PFSK-1 (cell line): ENCODE data around the gene MARF1.

Experiments
- FOXP2 ChIP-seq: optimal IDR thresholded peaks from 2 replicates; pipeline ENCODE3; 2011; ENCODE audit warnings: borderline replicate concordance, control low read depth, inconsistent platforms; ENCODE audit not compliant: insufficient read depth; ENCODE audit errors: extremely low read length, extremely low read depth
- POLR2AphosphoS5 ChIP-seq: IDR thresholded peaks from 2 replicates; pipeline ENCODE4 v1.6.1; 2012; ENCODE audit warnings: low read depth, mild to moderate bottlenecking, control low read depth, low read length, moderate library complexity
- REST ChIP-seq, 2 experiments: IDR thresholded peaks; 2 replicates each; pipeline versions ENCODE4 v1.6.1 to v1.8.0; 2011 to 2012; ENCODE audit warnings: low read depth in 2 of 2, low read length in 2 of 2, control low read depth in 1 of 2, inconsistent platforms in 1 of 2, mild to moderate bottlenecking in 1 of 2, moderate library complexity in 1 of 2; ENCODE audit not compliant: insufficient read depth in 1 of 2
- SIN3A ChIP-seq: IDR thresholded peaks from 2 replicates; pipeline ENCODE4 v1.6.1; 2012; ENCODE audit warnings: mild to moderate bottlenecking, low read length, moderate library complexity, borderline replicate concordance; ENCODE audit not compliant: insufficient read depth
- TAF1 ChIP-seq: IDR thresholded peaks from 2 replicates; pipeline ENCODE4 v1.6.1; 2012; ENCODE audit warnings: low read length, control low read depth, borderline replicate concordance; ENCODE audit not compliant: insufficient read depth

MARF1 gene

GRCh38 chr16:15598648-15599190 lies 44.2 kb downstream of the MARF1 start:
- TF ChIP-seq REST (IDR thresholded peaks at IDR 0.05; ENCODE audit: insufficient read depth in 1 of 2, low read depth in 2 of 2, low read length in 2 of 2): no peak
- no peak for TF ChIP-seq FOXP2
- TF ChIP-seq TAF1: no peak
- TF ChIP-seq SIN3A: no peak
- no peak for TF ChIP-seq POLR2AphosphoS5

GRCh38 chr16:15597822-15598647 lies 44.9 kb downstream of the MARF1 start:
- no peak for TF ChIP-seq FOXP2

GRCh38 chr16:15597135-15597534 lies 45.8 kb downstream of the MARF1 start:
- no peak for TF ChIP-seq SIN3A
- TF ChIP-seq REST (IDR thresholded peaks at IDR 0.05; ENCODE audit: insufficient read depth in 1 of 2, low read depth in 2 of 2, low read length in 2 of 2): no peak
- no peak for TF ChIP-seq POLR2AphosphoS5
- TF ChIP-seq TAF1: no peak
- TF ChIP-seq FOXP2: no peak

- no peak for TF ChIP-seq FOXP2
Measured at GRCh38 chr16:15594711-15595320, 48.1 kb downstream of the MARF1 start.

- no peak for TF ChIP-seq SIN3A
- no peak for TF ChIP-seq REST (IDR thresholded peaks at IDR 0.05; ENCODE audit: insufficient read depth in 1 of 2, low read depth in 2 of 2, low read length in 2 of 2)
- no peak for TF ChIP-seq POLR2AphosphoS5
- TF ChIP-seq TAF1: no peak
- TF ChIP-seq FOXP2: no peak
Measured at GRCh38 chr16:15593235-15593634, 49.7 kb downstream of the MARF1 start.

- no peak for TF ChIP-seq REST (IDR thresholded peaks at IDR 0.05; ENCODE audit: insufficient read depth in 1 of 2, low read depth in 2 of 2, low read length in 2 of 2)
- no peak for TF ChIP-seq TAF1
- TF ChIP-seq POLR2AphosphoS5: no peak
- no peak for TF ChIP-seq SIN3A
- TF ChIP-seq FOXP2: no peak
Measured at GRCh38 chr16:15592324-15592723, 50.6 kb downstream of the MARF1 start.
